ENCODE measurements around the gene PLPP3.
A peak's percentile ranks its signal among the peaks of the same experiment; 100 is the strongest.

The PLPP3 gene

GRCh38 chr1:56545711-56546110 is 33.7 kb downstream of the PLPP3 start:
- DNase-seq: no peak

DNA sequence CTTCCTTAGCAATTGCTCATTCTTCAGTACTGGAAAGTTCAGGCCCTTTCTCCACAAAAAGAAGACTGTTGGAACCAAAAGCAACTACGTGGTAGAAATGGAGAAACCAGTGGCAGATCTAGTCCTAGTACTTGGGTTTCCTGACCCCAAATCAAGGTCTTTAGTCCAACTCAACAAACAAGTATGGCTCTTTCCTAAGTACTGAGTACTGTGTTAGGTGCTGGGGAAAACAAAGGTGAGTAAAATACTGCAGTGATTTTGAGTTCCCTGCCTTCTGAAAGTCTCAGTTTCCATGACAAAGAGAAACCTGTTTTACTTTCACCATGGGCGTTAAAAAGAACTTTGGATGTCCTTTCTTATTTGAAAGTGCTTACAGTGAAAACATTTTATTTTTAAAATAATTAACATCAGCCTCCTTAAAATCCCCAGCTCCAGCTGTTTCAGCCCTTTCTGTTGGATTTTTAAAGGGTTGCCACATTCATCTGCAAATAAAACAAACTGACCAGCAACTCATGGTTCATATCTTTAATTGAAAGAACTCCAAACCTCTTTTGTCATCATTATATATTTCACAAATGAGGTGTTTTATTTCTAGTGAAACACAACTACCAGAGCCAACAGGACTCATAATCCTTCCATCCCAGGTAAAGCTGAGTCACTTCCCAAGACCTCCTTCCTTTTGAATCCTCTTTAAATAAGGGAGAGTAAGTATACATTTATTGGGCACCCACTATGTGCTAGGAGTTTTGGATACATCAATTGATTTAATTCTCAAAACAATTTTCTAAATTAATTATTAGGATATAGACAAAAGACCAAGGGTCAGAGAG is 35.4 kb downstream of the PLPP3 start:
- DNase-seq: no peak

- no peak for DNase-seq
Measured at GRCh38 chr1:56542651-56543050, 36.7 kb downstream of the PLPP3 start.

DNA sequence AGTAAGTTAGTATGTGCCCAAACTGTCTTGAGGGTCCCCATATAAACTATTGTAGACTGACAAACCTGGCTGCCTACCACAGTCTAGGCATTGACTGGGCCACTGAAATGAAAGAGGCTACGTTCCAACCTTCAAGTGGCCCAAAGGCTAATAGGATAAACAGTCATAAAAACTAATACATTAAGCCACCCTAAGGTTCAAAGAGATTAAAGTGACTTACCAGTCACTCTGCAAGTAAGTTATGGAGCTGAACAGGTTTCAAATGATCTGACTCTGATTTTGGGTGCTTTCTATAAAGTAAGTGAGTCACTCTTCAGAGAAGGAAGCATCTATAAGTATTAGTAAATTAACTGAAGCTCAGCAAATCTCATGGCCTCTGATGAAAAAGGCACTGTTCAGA is 38.0 kb downstream of the PLPP3 start:
- no peak for DNase-seq

- DNase-seq: no peak
Measured at GRCh38 chr1:56540467-56540866, 38.9 kb downstream of the PLPP3 start.

- peak; percentile 10 for DNase-seq
Measured at GRCh38 chr1:56539520-56539931, 39.8 kb downstream of the PLPP3 start.

- DNase-seq: no peak
Measured at GRCh38 chr1:56538532-56538931, 40.8 kb downstream of the PLPP3 start.

DNA sequence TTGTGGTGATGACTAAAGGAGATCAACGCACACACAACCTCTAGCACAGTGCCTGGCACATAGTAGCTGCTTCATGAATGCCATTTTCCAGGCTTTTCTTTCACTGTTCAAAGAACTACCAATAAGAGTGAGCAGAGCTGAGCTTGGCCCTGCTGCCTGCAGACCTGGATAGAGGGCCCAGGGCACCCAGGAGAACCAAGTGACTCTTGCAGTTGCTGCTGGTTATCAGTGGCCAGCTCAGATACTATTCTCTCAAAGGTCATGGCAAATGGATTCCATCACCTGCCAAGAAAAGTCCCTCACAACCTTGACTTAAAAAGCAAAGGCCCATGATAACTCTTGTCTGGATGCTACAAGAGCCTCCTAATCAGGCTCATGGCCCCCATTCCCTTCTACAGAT is 41.7 kb downstream of the PLPP3 start:
- DNase-seq: no peak

GRCh38 chr1:56535939-56536338 is 43.4 kb downstream of the PLPP3 start:
- DNase-seq: no peak

DNA sequence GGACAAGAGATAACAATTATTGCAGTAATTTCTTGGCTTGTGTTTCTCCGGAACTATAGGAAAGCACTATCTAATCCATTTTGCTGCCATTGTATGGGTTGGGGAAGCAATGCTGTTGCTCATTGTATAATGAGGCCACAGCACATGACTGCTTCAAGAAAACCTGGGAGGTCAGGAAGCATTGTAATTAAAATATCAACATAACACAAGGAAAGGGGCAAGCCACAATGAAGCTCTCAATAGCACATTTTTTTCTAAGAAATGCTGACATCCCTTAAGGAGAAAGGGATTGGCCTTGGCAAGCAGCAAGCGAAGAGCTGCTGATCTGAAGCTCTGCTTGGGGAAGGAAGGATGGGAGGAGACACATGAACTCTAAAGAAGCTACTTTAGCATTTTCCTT is 44.0 kb downstream of the PLPP3 start:
- DNase-seq: no peak

DNA sequence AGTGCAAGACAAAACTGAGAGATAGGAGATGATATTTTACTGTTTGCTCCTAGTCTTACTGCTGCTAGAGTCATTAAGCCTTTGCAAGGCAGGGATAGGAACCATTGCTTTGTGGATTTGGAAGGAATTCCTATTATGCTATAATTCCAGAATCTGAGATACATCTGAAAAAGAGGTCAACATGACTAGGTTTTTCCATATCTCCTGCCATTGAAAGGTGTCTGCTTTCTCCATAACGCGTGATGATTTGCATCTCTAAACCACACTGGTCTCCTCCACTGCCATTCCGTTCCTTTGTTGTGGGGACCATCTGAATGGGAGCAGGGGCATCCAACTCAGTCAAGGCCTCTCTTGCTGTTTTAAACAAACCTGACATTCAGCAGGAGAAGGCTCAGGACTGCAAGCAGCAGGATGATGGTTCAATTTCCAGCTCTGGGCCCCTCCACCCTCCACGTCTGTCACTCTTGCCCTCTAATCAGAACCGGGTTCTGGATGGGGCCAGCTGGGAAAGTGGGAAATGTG is 45.2 kb downstream of the PLPP3 start:
- no peak for DNase-seq

DNA sequence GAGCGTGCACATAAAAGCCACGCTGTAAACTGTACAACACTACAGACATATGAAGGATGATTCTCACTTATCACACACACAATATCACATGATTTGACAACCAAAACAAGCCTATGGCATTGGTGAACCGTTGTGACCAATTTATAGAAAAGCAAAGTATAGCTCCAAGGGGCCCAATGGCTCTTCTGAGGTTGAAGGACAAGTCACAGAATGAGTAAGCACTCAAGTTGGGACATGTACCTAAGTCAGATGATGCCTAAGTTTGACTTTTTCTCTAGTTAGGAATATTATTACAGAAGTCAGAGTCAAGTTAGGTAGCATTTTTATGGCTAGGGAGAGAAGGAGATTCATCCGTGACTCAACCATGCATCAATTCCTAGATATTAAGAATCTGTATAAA is 45.7 kb downstream of the PLPP3 start:
- no peak for DNase-seq

DNA sequence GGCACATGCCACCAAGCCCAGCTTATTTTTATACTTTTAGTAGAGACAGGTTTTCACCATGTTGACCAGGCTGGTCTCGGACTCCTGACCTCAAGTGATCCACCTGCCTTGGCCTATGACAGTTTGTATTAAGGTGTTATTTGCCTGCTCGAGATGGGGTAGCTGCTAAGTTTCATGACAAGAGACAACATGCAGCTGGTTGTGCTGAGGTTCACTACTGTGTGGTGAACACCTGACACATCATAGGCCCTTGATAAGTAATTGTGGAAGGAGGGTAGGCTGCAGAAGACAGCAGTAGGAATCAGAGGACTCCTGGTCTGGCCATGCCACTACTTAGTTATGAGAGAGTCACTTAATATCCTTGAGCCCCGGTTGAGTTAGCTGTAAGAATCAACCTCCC is 46.2 kb downstream of the PLPP3 start:
- no peak for DNase-seq

GRCh38 chr1:56532350-56532683 is 47.0 kb downstream of the PLPP3 start:
- DNase-seq: no peak

- DNase-seq: no peak
Measured at GRCh38 chr1:56531624-56532349, 47.6 kb downstream of the PLPP3 start.

- no peak for DNase-seq
Measured at GRCh38 chr1:56529801-56530200, 49.6 kb downstream of the PLPP3 start.

- peak; percentile 4 for DNase-seq
Measured at GRCh38 chr1:56527548-56528302, 51.6 kb downstream of the PLPP3 start.

DNA sequence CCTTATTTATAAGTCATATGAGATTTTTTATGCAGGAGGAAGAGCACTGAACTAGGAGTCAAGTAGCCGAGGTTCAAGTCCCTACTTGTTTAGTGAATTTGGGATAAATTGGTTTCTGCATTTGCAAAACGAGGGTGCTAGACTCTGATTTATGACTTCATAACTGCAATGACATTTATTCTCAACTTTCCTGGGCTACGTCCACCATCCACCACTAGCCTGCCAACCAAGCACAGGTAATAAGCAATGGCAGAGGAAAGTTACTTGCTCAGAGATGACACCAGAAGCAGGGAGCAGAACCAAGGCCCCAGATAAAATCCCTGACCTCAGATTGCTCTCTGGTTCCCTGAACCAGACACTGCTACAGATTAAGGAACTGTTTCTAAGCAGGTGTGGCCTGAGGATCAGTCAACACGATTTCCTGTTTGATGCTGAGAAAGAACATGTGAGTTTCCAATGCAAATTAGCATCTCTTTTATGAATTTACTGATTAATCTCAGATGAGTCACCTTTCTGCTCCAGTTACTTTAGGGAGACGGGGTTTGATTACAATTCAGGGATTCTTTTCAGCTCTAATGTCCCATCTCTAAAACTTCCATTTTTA is 52.7 kb downstream of the PLPP3 start:
- DNase-seq: no peak

DNA sequence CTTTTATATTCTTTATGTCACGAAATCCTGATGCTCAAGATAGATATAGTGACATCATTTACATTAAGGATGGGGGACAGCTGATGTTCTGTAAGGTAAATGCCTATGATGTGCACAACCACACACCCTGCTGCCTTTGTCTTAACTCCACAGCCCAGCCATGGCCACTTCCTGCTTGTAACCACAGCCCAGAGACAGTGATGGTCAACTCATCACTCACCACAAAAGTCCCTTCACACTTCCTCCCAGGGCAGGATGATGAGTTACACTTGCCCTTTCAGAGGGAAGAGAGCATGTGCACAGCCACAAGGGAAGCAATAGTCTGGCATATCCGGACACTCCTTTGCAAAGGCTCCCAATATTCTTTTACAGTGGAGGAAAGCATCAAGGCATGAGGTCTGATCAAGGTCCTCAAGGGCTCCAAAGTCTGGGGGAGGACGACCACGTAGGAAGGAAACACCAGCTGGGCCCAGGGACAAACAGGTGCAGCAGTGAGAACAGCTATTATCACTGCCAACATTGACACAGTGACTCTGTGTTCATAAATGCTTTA is 53.8 kb downstream of the PLPP3 start:
- DNase-seq: no peak

DNA sequence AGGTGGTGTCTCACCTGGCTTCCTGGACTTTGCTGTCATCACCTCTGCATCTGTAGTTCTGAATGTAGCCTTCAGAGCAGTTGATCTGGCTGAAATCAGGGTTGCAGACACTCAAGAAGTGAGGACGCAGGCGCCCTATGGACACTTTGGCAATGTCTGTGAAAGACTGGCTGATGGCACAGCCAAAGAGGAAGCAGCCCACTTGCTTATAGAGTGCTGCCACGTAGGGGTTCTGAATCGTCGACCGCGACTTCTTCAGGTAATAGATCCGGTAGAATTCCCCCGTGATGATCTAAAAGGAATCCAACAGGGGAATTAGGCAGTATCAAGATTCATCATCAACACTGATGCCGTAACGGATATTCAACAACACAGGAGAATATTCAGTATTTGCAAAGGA is 55.1 kb downstream of the PLPP3 start:
- DNase-seq: no peak

GRCh38 chr1:56522680-56523079 is 56.7 kb downstream of the PLPP3 start:
- DNase-seq: no peak

DNA sequence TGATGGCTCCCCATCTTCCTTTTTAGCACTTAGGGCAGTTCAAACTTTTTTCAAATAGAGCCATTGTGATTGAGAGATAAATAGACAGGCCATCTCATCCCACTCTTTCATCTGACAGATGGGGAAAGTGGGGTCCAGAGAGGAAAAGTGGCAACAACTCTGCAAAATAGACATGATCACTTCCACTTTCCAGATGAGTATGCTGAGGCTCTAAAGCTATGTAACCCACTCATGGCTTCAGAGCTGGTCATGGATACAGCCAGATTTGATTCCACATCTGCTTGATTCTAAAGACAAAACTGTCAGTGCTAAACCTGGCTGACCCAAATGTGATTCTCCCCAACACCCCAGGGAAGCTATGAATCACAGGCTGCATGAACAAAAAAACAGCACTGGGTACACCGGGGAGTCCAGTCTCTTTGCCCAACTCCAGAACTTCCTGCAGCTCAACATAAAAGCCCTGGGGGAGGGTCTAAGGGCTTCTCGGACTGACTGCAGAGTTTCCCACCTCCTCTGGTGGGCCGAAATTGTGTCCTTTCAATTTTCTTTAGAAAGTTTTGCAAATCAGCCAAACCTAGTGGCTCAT is 59.3 kb downstream of the PLPP3 start:
- no peak for DNase-seq

Measured in NCI-H446 treated with DMSO at 0.1 percent for 48 hours (cell line).